IMR-90 (cell line): ENCODE data around the gene PLA2G4F. TPM values are rescaled to one million over a fixed set of nuclear protein-coding genes. Genes with fewer than 3 reads are reported as not detected.

ENCODE experiments used
- ATAC-seq: fragments of 200-7000 bp; cut with Tn5 transposase; 2 replicates; pipeline ENCODE4 v1.9.1; 2020; ENCODE audit warnings: low read depth, mild to moderate bottlenecking, moderate library complexity
- BruUV-seq: library from RNA; stranded (reverse); fragments of 400-500 nt; replicated peaks from 2 replicates; lab custom pipeline; 2021; lab: Mats Ljungman, UMichigan
- CTCF ChIA-PET: fragments of 300-600 bp; formaldehyde crosslinking; extraction: SDS; loops from one replicate; lab custom pipeline; 2021; ENCODE audit warnings: antibody characterized with exemption; lab: Yijun Ruan, JAX
- POLR2A ChIA-PET: fragments of 300-600 bp; sonication (Branson Sonifier 250); formaldehyde crosslinking; loops from one replicate; lab custom pipeline; 2022; ENCODE audit warnings: antibody characterized with exemption; ENCODE audit not compliant: unreplicated experiment; lab: Charles Lee
- DNase-seq: peaks from one replicate; pipeline ENCODE4 v3.0.0; 2013
- H2AFZ ChIP-seq: replicated peaks from 2 replicates; pipeline ENCODE3; 2013; ENCODE audit warnings: low read length, mild to moderate bottlenecking; ENCODE audit not compliant: poor library complexity
- H2AK5ac ChIP-seq: 2 replicates; pipeline ENCODE4 v1.6.1; 2013; ENCODE audit warnings: low read depth, low read length, inconsistent platforms
- H2AK9ac ChIP-seq: replicated peaks from 2 replicates; pipeline ENCODE3; 2013; ENCODE audit warnings: mild to moderate bottlenecking, low read depth, low read length, moderate library complexity; ENCODE audit not compliant: poor library complexity
- H2BK120ac ChIP-seq: 2 replicates; pipeline ENCODE4 v1.6.1; 2013; ENCODE audit warnings: low read depth, low read length, inconsistent platforms
- H2BK15ac ChIP-seq: 3 replicates; pipeline ENCODE4 v1.6.1; 2013; ENCODE audit warnings: low read depth, low read length, inconsistent platforms
- H2BK20ac ChIP-seq: 2 replicates; pipeline ENCODE4 v1.6.1; 2013; ENCODE audit warnings: low read depth, mild to moderate bottlenecking, inconsistent platforms, low read length, moderate library complexity
- H2BK5ac ChIP-seq: 2 replicates; pipeline ENCODE4 v1.6.1; 2013; ENCODE audit warnings: mild to moderate bottlenecking, low read depth, low read length, inconsistent platforms; ENCODE audit not compliant: poor library complexity, severe bottlenecking
- H3K14ac ChIP-seq: replicated peaks from 2 replicates; pipeline ENCODE4 v1.6.1; 2013; ENCODE audit warnings: low read depth, low read length, inconsistent platforms
- H3K18ac ChIP-seq: 2 replicates; pipeline ENCODE4 v1.6.1; 2013; ENCODE audit warnings: low read depth, low read length, control low read depth
- H3K23ac ChIP-seq: 2 replicates; pipeline ENCODE4 v1.6.1; 2013; ENCODE audit warnings: low read depth, low read length, inconsistent platforms
- H3K27ac ChIP-seq: 2 replicates; pipeline ENCODE4 v1.5.1; 2013; ENCODE audit warnings: mild to moderate bottlenecking, control low read depth, low read length; ENCODE audit not compliant: insufficient read depth
- H3K27me3 ChIP-seq: 2 replicates; pipeline ENCODE4 v1.6.1; 2013; ENCODE audit warnings: low read length; ENCODE audit not compliant: control insufficient read depth, insufficient read depth
- H3K36me3 ChIP-seq: 2 replicates; pipeline ENCODE4 v1.6.1; 2013; ENCODE audit warnings: low read length, mixed read lengths; ENCODE audit not compliant: control insufficient read depth, insufficient read depth
- H3K4ac ChIP-seq: 2 replicates; pipeline ENCODE4 v1.6.1; 2013; ENCODE audit warnings: low read depth, low read length, inconsistent platforms
- H3K4me1 ChIP-seq: 2 replicates; pipeline ENCODE4 v1.6.1; 2013; ENCODE audit warnings: low read length, mixed read lengths; ENCODE audit not compliant: control insufficient read depth, insufficient read depth
- H3K4me2 ChIP-seq: 2 replicates; pipeline ENCODE4 v1.6.1; 2013; ENCODE audit warnings: low read depth, mild to moderate bottlenecking, control low read depth, low read length, moderate library complexity
- H3K4me3 ChIP-seq: 2 replicates; pipeline ENCODE4 v1.5.1; 2013; ENCODE audit warnings: low read depth, mild to moderate bottlenecking, control low read depth, low read length, moderate library complexity; ENCODE audit not compliant: insufficient read depth
- H3K56ac ChIP-seq: 2 replicates; pipeline ENCODE4 v1.6.1; 2013; ENCODE audit warnings: low read length, inconsistent platforms; ENCODE audit not compliant: insufficient read depth; ENCODE audit errors: extremely low read depth
- H3K79me1 ChIP-seq, 2 experiments: 2 replicates each; pipeline ENCODE4 v1.6.1; 2013; ENCODE audit warnings: low read length in 2 of 2, inconsistent platforms in 1 of 2, low read depth in 1 of 2
- H3K9ac ChIP-seq: 2 replicates; pipeline ENCODE4 v1.6.1; 2013; ENCODE audit warnings: low read depth, low read length, control low read depth
- H3K9me1 ChIP-seq: 2 replicates; pipeline ENCODE4 v1.6.1; 2013; ENCODE audit warnings: low read length, inconsistent platforms; ENCODE audit not compliant: insufficient read depth
- H3K9me3 ChIP-seq: 2 replicates; pipeline ENCODE4 v1.6.1; 2013; ENCODE audit warnings: low read length; ENCODE audit not compliant: control insufficient read depth, insufficient read depth
- H4K20me1 ChIP-seq: 2 replicates; pipeline ENCODE4 v1.6.1; 2013; ENCODE audit warnings: low read length, inconsistent platforms; ENCODE audit not compliant: insufficient read depth
- H4K5ac ChIP-seq: 2 replicates; pipeline ENCODE4 v1.6.1; 2013; ENCODE audit warnings: mild to moderate bottlenecking, low read depth, low read length, control low read depth
- H4K8ac ChIP-seq, 2 experiments: 2 replicates each; pipeline ENCODE4 v1.6.1; 2013; ENCODE audit warnings: low read depth in 2 of 2, low read length in 2 of 2, control low read depth in 1 of 2, inconsistent platforms in 1 of 2
- H4K91ac ChIP-seq: 2 replicates; pipeline ENCODE4 v1.6.1; 2013; ENCODE audit warnings: low read depth, low read length, inconsistent platforms; ENCODE audit not compliant: insufficient read depth
- BHLHE40 ChIP-seq: fragments of 150-350 bp; IDR thresholded peaks from 2 replicates; pipeline ENCODE4 v1.6.1; 2016; ENCODE audit warnings: mild to moderate bottlenecking, low read depth, low read length
- CEBPB ChIP-seq: IDR thresholded peaks from 2 replicates; pipeline ENCODE4 v1.6.1; 2012; ENCODE audit warnings: low read depth, low read length, improper control_type of control experiment
- CHD1 ChIP-seq: IDR thresholded peaks from 2 replicates; pipeline ENCODE4 v1.6.1; 2012; ENCODE audit warnings: low read depth, low read length, improper control_type of control experiment
- FOS ChIP-seq: fragments of 150-350 bp; IDR thresholded peaks from 2 replicates; pipeline ENCODE4 v1.6.1; 2016; ENCODE audit warnings: low read depth, low read length
- MAFK ChIP-seq: IDR thresholded peaks from 2 replicates; pipeline ENCODE4 v1.6.1; 2012; ENCODE audit warnings: low read depth, low read length, improper control_type of control experiment
- POLR2A ChIP-seq: IDR thresholded peaks from 2 replicates; pipeline ENCODE4 v1.6.1; 2012; ENCODE audit warnings: mild to moderate bottlenecking, low read depth, low read length
- RAD21 ChIP-seq: IDR thresholded peaks from 2 replicates; pipeline ENCODE4 v1.6.1; 2012; ENCODE audit warnings: low read length, improper control_type of control experiment
- RFX5 ChIP-seq: IDR thresholded peaks from 2 replicates; pipeline ENCODE4 v1.8.0; 2012; ENCODE audit warnings: low read depth, mild to moderate bottlenecking, low read length, moderate library complexity
- SMC3 ChIP-seq: fragments of 150-350 bp; IDR thresholded peaks from 2 replicates; pipeline ENCODE4 v1.6.1; 2016; ENCODE audit warnings: low read depth, mild to moderate bottlenecking, antibody characterized with exemption, low read length, moderate library complexity
- USF2 ChIP-seq: fragments of 150-350 bp; IDR thresholded peaks from 2 replicates; pipeline ENCODE4 v1.6.1; 2017; ENCODE audit warnings: mild to moderate bottlenecking, antibody characterized with exemption, low read length, low read depth
- WGBS, 2 experiments: methylation state at CpG; one replicate each; pipeline versions ENCODE4 v1.1.5 to v1.1.7; 2013; ENCODE audit warnings: missing lambda C conversion rate in 2 of 2; ENCODE audit not compliant: insufficient read length in 1 of 2; ENCODE audit errors: extremely low coverage in 2 of 2; 5-methylcytosine and 5-hydroxymethylcytosine counted together
- dilution Hi-C: fragments of 300-500 bp; cut with HindIII; formaldehyde crosslinking; loops from one replicate; pipeline ENCODE4 v1.14.3; 2018; ENCODE audit warnings: low sequenced_read_pairs; ENCODE audit not compliant: unreplicated experiment
- in situ Hi-C: fragments of 300-500 bp; cut with MboI; formaldehyde crosslinking; loops from 3 replicates; pipeline ENCODE4 v1.14.3; 2019; ENCODE audit warnings: low sequenced_read_pairs, inconsistent platforms, mixed read lengths
- intact Hi-C: fragments of 100-400 bp; cut with micrococcal nuclease; formaldehyde crosslinking; loops from 2 replicates; pipeline ENCODE4 v1.10.0; 2022
- polyA plus RNA-seq, 3 experiments: library from polyadenylated mRNA; depleted of rRNA; stranded (reverse); fragments of >200 nt; gene quantifications; 2 replicates each; pipeline ENCODE4 v1.2.3, GENCODE V29; 2012; ENCODE audit warnings: low replicate concordance in 1 of 3
- total RNA-seq: library from RNA; depleted of rRNA; stranded (reverse); fragments of >200 nt; gene quantifications from 2 replicates; pipeline ENCODE4 v1.2.3, GENCODE V29; 2012
- TF ChIP-seq, protein P1 (sequence below): fragments of 150-350 bp; IDR thresholded peaks from 2 replicates; pipeline ENCODE4 v1.6.1; 2016; ENCODE audit warnings: low read depth, mild to moderate bottlenecking, low read length, moderate library complexity, borderline replicate concordance

The PLA2G4F gene
- total and polyA plus RNA-seq, 2 of the 4 experiments (the other 2 are of a cell fraction): not detected

DNA sequence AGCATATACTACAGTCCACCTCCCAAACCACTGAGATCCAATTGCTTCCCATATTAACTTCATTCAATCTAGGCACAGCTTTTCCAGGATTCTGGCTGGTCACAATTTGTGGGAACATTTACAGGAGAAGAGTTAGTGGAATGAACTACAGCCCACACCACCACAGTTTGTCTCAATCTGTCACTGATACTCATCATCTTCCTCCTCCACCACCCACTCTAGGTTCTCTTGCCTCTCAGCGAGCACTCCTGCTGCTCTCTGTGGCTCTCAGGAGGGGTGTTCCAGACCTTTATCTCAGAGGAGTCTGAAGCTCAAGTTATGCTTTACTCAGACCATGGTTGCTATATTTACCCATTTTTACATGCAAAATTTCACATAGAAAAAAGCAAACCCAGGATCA, 36.2 kb downstream of the PLA2G4F start:
- no peaks in the 10 kb centered on the region; the same call in 1 of the 2 replicates for H3K9me3 ChIP-seq
- no peak overlapping the region for H4K5ac ChIP-seq
- no peak for ATAC-seq
- peaks cover 52% of the 10 kb centered on the region for H3K27me3 ChIP-seq
- no peak overlapping the region for H2BK15ac ChIP-seq
- 60% methylated on average over 1 of the region's 1 CpG; no CpG with 5 or more reads in 1 of the 2 experiments for WGBS, 2 experiments
- H4K8ac ChIP-seq: no peak overlapping the region
- H3K9ac ChIP-seq: no peak overlapping the region
- H2AK9ac ChIP-seq: no peak overlapping the region
- intact Hi-C loops: no loop called here
- no peak overlapping the region for H2AK5ac ChIP-seq
- H3K4me1 ChIP-seq: no peaks in the 10 kb centered on the region
- TF ChIP-seq POLR2A (no peak), CHD1 (no peak), FOS (no peak), RAD21 (no peak), USF2 (no peak), SMC3 (no peak), RFX5 (no peak), BHLHE40 (no peak), CEBPB (no peak), MAFK (no peak)
- TF ChIP-seq, protein P1, sequence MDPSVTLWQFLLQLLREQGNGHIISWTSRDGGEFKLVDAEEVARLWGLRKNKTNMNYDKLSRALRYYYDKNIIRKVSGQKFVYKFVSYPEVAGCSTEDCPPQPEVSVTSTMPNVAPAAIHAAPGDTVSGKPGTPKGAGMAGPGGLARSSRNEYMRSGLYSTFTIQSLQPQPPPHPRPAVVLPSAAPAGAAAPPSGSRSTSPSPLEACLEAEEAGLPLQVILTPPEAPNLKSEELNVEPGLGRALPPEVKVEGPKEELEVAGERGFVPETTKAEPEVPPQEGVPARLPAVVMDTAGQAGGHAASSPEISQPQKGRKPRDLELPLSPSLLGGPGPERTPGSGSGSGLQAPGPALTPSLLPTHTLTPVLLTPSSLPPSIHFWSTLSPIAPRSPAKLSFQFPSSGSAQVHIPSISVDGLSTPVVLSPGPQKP: no peak
- BruUV-seq: no TSS peak
- H4K20me1 ChIP-seq: no peaks in the 10 kb centered on the region
- ChIA-PET CTCF (interaction anchor here (0.7 kb wide), 1 partner anchor 19 kb away, joined by 3 read pairs; no protein-coding TSS in a partner anchor), POLR2A (no interaction called here)
- dilution Hi-C loops: no loop called here
- no peak overlapping the region for H2BK120ac ChIP-seq
- no peak overlapping the region for H3K4me3 ChIP-seq
- H3K23ac ChIP-seq: no peak overlapping the region
- no peaks in the 10 kb centered on the region for H3K9me1 ChIP-seq
- in situ Hi-C loops: no loop called here
- no peak overlapping the region for H3K18ac ChIP-seq
- no peak overlapping the region for H3K14ac ChIP-seq
- H3K27ac ChIP-seq: no peak overlapping the region
- H3K56ac ChIP-seq: no peak overlapping the region
- H3K4ac ChIP-seq: no peak overlapping the region
- H2BK5ac ChIP-seq: no peak overlapping the region
- H2BK20ac ChIP-seq: no peak overlapping the region
- H4K91ac ChIP-seq: no peak overlapping the region
- no peaks in the 10 kb centered on the region for H3K79me1 ChIP-seq
- DNase-seq: no peak
- H2AFZ ChIP-seq: no peak overlapping the region
- H3K4me2 ChIP-seq: no peak overlapping the region
- no peaks in the 10 kb centered on the region for H3K36me3 ChIP-seq
